SKM-1 treated with dmso at 0.1 percent for 144 hours (cell line): ENCODE results near the gene LPP.
"Not testable (repeated sequence)": the region's sequence is repeated elsewhere in the genome, so short reads cannot be mapped to it uniquely, and the experiment has no call there.

Experiments
- DNase-seq: peaks from one replicate; lab custom pipeline; 2025; ENCODE audit not compliant: unreplicated experiment; lab: John Stamatoyannopoulos, UW

Gene LPP

GRCh38 chr3:188692700-188693099 lies 538.7 kb downstream of the LPP start:
- DNase-seq, result no peak

DNA sequence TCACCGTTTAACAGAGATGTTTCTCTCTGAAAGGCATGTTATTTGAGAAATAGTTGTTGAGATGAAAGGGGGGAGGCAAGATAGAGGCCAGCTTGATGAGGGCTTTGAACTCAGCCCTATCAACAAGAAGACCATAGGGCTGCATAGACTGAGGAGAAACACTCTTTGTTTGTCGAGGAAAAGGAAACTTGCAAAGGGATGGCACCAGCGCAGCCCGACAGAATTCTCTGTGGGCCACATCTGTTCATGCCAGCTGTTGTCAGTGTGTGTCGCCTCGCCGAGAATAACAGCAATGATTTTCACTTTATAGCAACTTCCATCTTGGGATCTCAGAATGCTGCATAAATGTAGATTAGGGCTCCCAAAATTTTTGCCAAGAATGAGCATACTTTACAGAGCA lies 539.5 kb downstream of the LPP start:
- no peak for DNase-seq

- DNase-seq, result no peak
These were observed 541.3 kb downstream of the LPP start for GRCh38 chr3:188695241-188695640.

- DNase-seq, result no peak
These were observed 543.2 kb downstream of the LPP start for GRCh38 chr3:188697127-188697526.

DNA sequence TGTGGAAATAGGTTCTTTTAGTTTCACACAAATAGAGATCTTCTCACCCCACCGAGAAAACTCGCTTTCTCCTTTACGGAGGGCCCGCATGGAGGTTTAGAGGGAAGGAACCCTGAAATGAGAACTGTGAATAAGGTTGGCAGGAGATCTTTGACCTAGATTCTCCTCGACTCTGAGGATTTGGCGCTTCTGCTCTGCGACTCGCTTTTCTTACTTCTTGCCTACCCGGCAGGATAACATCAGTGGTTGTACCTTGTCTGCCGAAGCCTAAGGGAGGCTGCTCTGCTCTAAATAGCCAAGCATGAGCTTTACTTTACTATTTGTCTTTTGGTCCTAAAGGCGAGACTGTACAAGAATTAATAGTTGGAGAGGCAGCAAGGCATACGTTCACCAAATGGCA lies 544.5 kb downstream of the LPP start:
- no peak for DNase-seq

DNA sequence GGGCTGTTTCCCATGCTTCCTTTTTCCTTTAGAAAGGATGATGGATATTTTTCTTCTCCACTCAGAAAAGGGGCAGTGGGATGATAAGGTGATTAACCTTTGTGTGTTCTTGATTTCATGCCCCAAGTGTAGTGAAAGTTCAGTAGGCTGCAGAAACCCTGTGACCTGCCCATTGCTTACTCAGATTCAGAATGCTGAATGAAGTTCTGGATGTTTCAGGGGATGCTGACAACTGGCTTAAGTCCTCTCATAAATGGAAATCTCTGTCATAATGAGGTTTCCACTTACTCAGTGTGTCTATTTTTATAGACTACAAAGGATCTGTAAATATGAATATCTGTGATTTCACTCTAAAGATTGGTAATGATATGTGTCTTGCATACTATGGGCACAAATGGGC lies 546.5 kb downstream of the LPP start:
- DNase-seq, result no peak

GRCh38 chr3:188700918-188701317 lies 547.0 kb downstream of the LPP start:
- DNase-seq, result no peak

- peak; percentile 89 for DNase-seq
These were observed 547.6 kb downstream of the LPP start for GRCh38 chr3:188701485-188701969.

DNA sequence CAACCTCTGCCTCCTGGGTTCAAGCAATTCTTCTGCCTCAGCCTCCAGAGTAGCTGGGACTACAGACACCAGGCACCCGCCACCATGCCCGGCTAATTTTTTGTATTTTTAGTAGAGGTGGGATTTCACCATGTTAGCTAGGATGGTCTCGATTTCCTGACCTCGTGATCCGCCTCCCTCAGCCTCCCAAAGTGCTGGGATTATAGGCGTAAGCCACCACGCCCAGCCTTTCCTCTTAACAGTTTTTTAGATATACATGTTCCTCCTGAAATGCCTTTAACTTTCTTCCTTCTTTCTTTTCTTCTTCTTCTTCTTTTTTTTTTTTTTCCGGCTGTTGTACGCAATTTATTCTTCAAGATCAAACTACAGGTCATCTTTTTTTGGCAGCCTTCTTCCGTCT lies 548.1 kb downstream of the LPP start:
- DNase-seq, result not testable (repeated sequence)

- no peak for DNase-seq
These were observed 552.2 kb downstream of the LPP start for GRCh38 chr3:188706176-188706575.

DNA sequence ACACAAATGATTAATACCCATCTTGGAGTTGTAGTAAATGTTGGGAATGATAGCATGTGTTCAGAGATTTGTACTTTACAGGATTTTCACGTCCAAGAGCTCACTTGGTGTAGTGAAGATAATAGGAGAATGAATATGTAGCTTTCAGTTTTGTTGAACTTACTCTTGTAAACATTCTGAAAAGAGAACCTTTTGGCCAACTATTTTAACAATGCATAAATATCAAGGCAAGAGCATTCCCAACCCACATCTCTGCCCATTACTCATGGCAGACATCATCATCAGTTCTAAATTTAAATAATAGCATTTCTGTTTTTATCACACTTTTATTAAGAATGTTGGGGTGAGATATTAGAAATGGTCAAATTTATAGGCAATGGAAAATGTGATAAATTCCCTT lies 552.6 kb downstream of the LPP start:
- no peak for DNase-seq

- DNase-seq, result no peak
These were observed 553.7 kb downstream of the LPP start for GRCh38 chr3:188707381-188708288.

GRCh38 chr3:188711881-188712247 lies 557.9 kb downstream of the LPP start:
- DNase-seq, result no peak

GRCh38 chr3:188712248-188712924 lies 558.4 kb downstream of the LPP start:
- DNase-seq, result peak; percentile 95

DNA sequence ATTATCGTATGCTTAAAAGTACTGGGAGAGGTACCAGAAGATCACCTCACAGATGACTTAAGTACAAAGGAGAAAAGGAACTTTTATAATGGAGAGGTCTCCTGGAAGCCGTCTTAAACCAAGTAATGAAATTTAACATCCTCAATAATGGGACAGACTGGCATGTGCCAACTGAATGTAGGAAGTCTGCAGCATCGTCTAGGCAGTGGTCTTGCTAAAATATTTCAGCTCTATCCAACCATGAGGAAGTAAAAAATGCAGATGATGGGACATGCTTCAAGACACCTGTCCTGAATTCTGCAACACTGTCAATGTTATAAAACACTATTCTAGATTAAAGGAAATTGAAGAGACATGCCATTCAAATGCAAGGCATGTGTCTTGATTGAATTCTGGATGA lies 559.0 kb downstream of the LPP start:
- DNase-seq, result no peak

- DNase-seq, result no peak
These were observed 565.6 kb downstream of the LPP start for GRCh38 chr3:188719545-188719944.

- DNase-seq, result no peak
These were observed 566.3 kb downstream of the LPP start for GRCh38 chr3:188720215-188720614.

- DNase-seq, result no peak
These were observed 566.7 kb downstream of the LPP start for GRCh38 chr3:188720636-188721035.

DNA sequence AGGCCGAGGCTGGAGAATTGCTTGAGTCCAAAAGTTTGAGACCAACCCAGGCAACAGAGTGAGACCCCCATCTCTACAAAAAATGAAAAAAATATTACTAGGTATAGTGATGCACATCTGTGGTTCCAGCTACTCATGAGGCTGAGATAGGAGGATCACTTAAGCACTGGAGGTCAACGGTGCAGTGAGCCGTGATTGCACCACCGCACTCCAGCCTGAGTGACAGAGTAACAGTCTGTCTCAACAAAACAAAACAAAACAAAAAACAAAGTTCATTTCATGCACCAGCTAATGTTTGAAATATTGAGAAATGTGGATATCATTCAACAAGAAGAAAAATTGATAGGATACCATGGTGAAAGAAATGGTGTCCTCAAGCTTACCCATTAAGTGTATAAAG lies 567.4 kb downstream of the LPP start:
- no peak for DNase-seq

GRCh38 chr3:188721990-188722389 lies 568.0 kb downstream of the LPP start:
- DNase-seq, result no peak

GRCh38 chr3:188722963-188723362 lies 569.0 kb downstream of the LPP start:
- DNase-seq, result no peak

DNA sequence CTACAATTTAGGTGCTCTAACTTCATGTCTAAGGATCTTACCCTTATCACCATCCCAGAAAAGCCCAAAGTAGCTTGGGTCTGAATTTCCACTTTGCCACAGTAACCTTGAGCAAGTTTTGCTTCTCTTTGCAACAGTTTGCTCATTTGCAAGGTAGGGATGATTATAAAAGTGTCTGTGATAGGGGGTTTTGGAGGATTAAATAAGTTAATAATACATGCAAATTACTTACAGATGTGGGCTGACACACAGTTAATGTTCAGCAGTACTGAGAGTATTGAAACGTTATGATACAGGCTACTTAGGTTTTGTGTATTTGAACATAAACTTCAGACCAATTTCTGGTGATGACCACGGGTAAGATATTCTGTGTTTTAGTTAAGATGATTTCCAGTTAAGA lies 573.1 kb downstream of the LPP start:
- no peak for DNase-seq
